SK-N-SH treated with all-trans-retinoic acid at 6 μM for 48 hours (cell line): ENCODE data around the gene TMEM164.

Source experiments
- BACH2 ChIP-seq: fragments of 250-450 bp; sonication (Bioruptor Pico); IDR thresholded peaks from 2 replicates; pipeline ENCODE4 v1.9.0; 2021; ENCODE audit warnings: mild to moderate bottlenecking, borderline replicate concordance
- RARB ChIP-seq: fragments of 250-450 bp; sonication (Bioruptor Pico); IDR thresholded peaks from 2 replicates; pipeline ENCODE4 v1.8.0; 2021; ENCODE audit warnings: mild to moderate bottlenecking, moderate library complexity
- ZFP3 ChIP-seq: fragments of 250-450 bp; sonication (Bioruptor Pico); IDR thresholded peaks from 2 replicates; pipeline ENCODE4 v1.5.0; 2020; ENCODE audit warnings: mild to moderate bottlenecking, moderate library complexity
- ZNF565 ChIP-seq: fragments of 450-650 bp; formaldehyde crosslinking; conservative IDR thresholded peaks from 2 replicates; pipeline ENCODE4 v1.5.0; 2020; ENCODE audit warnings: low read depth, mild to moderate bottlenecking, moderate library complexity
- ZNF70 ChIP-seq: fragments of 450-650 bp; formaldehyde crosslinking; IDR thresholded peaks from 2 replicates; pipeline ENCODE4 v1.5.0; 2020; ENCODE audit warnings: mild to moderate bottlenecking, moderate library complexity

- TF ChIP-seq ZNF565 (no peak), ZFP3 (CRISPR knock-in tag) (no peak), RARB (CRISPR knock-in tag) (no peak), BACH2 (CRISPR knock-in tag) (no peak), ZNF70 (CRISPR knock-in tag) (no peak)
Observed at GRCh38 chrX:110161361-110161686, 158.4 kb downstream of the TMEM164 start.
